Stimulated activated CD4-positive, alpha-beta T cell treated with anti-CD3 and anti-CD28 coated beads, Interleukin-2, amount 100 ng/mL, for 24 hours (primary cell): Measurements from ENCODE around the gene CRIP3.

Source experiments
- DNase-seq, 2 donors: peaks; one replicate each; pipeline ENCODE4 v3.0.0-alpha.2; 2020

The CRIP3 gene

GRCh38 chr6:43271103-43271815 is 37.4 kb downstream of the CRIP3 start:
- no peak for DNase-seq

GRCh38 chr6:43269273-43270007 is 39.2 kb downstream of the CRIP3 start:
- peak; percentile 60 to 62 for DNase-seq

GRCh38 chr6:43268782-43269272 is 39.8 kb downstream of the CRIP3 start:
- DNase-seq = no peak

GRCh38 chr6:43268355-43268700 is 40.3 kb downstream of the CRIP3 start:
- no peak for DNase-seq

GRCh38 chr6:43267619-43268354 is 40.8 kb downstream of the CRIP3 start:
- DNase-seq = no peak

GRCh38 chr6:43265564-43265963 is 43.1 kb downstream of the CRIP3 start:
- no peak for DNase-seq

- no peak for DNase-seq
These were observed 44.0 kb downstream of the CRIP3 start for GRCh38 chr6:43264599-43265145.

GRCh38 chr6:43263314-43264178 is 45.1 kb downstream of the CRIP3 start:
- peak; percentile 80 to 83 for DNase-seq

GRCh38 chr6:43262780-43263313 is 45.8 kb downstream of the CRIP3 start:
- DNase-seq = no peak

GRCh38 chr6:43262000-43262779 is 46.4 kb downstream of the CRIP3 start:
- no peak for DNase-seq

GRCh38 chr6:43261198-43261597 is 47.4 kb downstream of the CRIP3 start:
- no peak for DNase-seq

- no peak for DNase-seq
These were observed 47.8 kb downstream of the CRIP3 start for GRCh38 chr6:43260791-43261190.

- DNase-seq = no peak
These were observed 49.6 kb downstream of the CRIP3 start for GRCh38 chr6:43258807-43259686.

GRCh38 chr6:43258180-43258579 is 50.4 kb downstream of the CRIP3 start:
- no peak for DNase-seq

GRCh38 chr6:43257367-43258145 is 51.1 kb downstream of the CRIP3 start:
- DNase-seq = no peak

- no peak for DNase-seq
These were observed 51.8 kb downstream of the CRIP3 start for GRCh38 chr6:43256670-43257366.
